Nephron progenitor cell (in vitro differentiated cells): Measurements from ENCODE around the gene ITPR1.
A peak's percentile ranks its signal among the peaks of the same experiment; 100 is the strongest.

Experiments used
- DNase-seq: peaks from one replicate; pipeline ENCODE4 v3.0.0; 2021
- H3K27ac Mint-ChIP-seq: 2 replicates; pipeline ENCODE4 v1.8.0; 2021; ENCODE audit warnings: mild to moderate bottlenecking, moderate library complexity, mixed read lengths
- H3K27me3 Mint-ChIP-seq: 2 replicates; pipeline ENCODE4 v1.8.0; 2021; ENCODE audit warnings: mild to moderate bottlenecking, low read depth, mixed read lengths; ENCODE audit not compliant: poor library complexity
- H3K36me3 Mint-ChIP-seq: 2 replicates; pipeline ENCODE4 v1.8.0; 2021; ENCODE audit warnings: low read depth, mixed read lengths
- H3K4me1 Mint-ChIP-seq: 2 replicates; pipeline ENCODE4 v1.8.0; 2021; ENCODE audit warnings: mixed read lengths
- H3K4me3 Mint-ChIP-seq: 2 replicates; pipeline ENCODE4 v1.8.0; 2021; ENCODE audit warnings: mild to moderate bottlenecking, moderate library complexity, mixed read lengths
- H3K9me3 Mint-ChIP-seq: 2 replicates; pipeline ENCODE4 v1.8.0; 2021; ENCODE audit warnings: mild to moderate bottlenecking, moderate library complexity, mixed read lengths
- TF ChIP-seq, protein P1 (sequence below): fragments of 200-600 bp; sonication (generic); IDR thresholded peaks from 2 replicates; pipeline ENCODE4 v1.5.0; 2021; ENCODE audit warnings: antibody characterized with exemption

The ITPR1 gene

DNA sequence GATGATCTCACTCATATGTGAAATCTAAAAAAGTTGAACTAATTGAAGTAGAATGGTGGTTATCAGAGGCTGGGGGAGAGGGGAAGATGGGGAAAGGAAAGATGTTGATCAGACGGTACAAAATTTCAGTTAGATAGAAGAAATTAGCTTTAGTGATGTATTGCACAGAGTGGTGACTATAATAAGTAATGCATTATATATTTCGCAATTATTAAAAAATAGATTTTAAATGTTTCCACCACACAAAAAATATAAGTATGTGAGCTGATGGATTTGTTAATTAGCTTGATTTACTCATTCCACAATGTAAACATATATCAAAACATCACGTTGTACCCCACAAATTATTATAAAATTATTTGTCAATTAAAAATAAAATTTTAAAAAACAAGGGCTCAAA lies 34.2 kb upstream of the ITPR1 start:
- TF ChIP-seq, protein P1, sequence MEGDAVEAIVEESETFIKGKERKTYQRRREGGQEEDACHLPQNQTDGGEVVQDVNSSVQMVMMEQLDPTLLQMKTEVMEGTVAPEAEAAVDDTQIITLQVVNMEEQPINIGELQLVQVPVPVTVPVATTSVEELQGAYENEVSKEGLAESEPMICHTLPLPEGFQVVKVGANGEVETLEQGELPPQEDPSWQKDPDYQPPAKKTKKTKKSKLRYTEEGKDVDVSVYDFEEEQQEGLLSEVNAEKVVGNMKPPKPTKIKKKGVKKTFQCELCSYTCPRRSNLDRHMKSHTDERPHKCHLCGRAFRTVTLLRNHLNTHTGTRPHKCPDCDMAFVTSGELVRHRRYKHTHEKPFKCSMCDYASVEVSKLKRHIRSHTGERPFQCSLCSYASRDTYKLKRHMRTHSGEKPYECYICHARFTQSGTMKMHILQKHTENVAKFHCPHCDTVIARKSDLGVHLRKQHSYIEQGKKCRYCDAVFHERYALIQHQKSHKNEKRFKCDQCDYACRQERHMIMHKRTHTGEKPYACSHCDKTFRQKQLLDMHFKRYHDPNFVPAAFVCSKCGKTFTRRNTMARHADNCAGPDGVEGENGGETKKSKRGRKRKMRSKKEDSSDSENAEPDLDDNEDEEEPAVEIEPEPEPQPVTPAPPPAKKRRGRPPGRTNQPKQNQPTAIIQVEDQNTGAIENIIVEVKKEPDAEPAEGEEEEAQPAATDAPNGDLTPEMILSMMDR = no peak
- H3K4me1 Mint-ChIP-seq = no peaks in the 10 kb centered on the region
- DNase-seq = no peak
- no peaks in the 10 kb centered on the region for H3K27me3 Mint-ChIP-seq
- no peaks in the 10 kb centered on the region for H3K9me3 Mint-ChIP-seq
- H3K36me3 Mint-ChIP-seq = peaks cover 10% of the 10 kb centered on the region
- no peak overlapping the region for H3K4me3 Mint-ChIP-seq
- no peak overlapping the region for H3K27ac Mint-ChIP-seq

DNA sequence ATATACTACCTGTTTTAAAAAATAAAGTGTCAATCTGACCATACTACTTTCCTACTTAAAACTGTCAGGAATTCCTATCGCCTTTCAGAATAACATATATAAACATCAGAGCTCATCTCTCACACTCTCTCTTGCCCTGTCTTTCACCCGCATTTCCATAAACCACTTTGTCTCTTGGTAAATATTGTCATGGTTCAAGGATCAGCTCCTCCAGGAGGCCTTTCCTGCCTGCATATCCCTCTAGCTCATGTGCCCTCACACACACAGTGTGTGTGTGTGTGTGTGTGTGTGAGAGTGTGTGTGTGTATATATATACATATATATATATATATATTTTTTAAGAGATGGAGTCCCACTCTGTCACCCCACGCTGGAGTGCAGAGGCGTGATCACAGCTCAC lies 32.8 kb upstream of the ITPR1 start:
- DNase-seq = no peak
- H3K4me3 Mint-ChIP-seq = no peak overlapping the region
- peaks cover 10% of the 10 kb centered on the region for H3K36me3 Mint-ChIP-seq
- H3K27ac Mint-ChIP-seq = no peak overlapping the region
- H3K9me3 Mint-ChIP-seq = no peaks in the 10 kb centered on the region
- TF ChIP-seq, protein P1 = no peak
- H3K4me1 Mint-ChIP-seq = peaks cover 1% of the 10 kb centered on the region
- no peaks in the 10 kb centered on the region for H3K27me3 Mint-ChIP-seq

DNA sequence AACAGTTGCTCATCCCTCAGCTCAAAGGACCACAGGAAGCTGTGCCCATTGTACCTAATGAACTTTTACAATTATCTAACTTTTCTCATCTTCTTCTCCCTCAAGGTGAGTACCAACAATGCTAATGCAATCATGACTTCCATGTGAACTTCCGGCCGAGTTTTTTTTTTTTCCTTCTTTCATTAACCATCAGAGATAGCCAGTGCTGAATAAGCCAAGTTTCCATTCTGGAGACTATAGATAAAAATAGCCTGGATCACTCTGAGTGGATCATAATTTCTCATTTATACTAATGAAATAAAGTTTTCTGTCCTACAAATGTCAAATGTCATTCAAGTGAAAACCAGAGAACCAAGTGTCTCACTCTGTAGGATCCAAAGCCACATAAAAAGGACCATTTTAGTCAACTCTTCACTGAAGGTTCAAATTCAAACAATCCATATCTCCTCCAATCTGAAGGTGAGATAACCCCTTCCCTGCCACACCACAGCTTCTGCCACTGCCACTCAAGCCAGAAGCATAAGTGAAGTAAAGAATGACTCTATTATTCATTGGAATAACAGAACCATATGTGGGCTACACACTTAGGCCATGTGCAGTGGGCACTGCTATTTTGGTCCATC lies 31.6 kb upstream of the ITPR1 start:
- no peaks in the 10 kb centered on the region for H3K9me3 Mint-ChIP-seq
- no peaks in the 10 kb centered on the region for H3K27me3 Mint-ChIP-seq

DNA sequence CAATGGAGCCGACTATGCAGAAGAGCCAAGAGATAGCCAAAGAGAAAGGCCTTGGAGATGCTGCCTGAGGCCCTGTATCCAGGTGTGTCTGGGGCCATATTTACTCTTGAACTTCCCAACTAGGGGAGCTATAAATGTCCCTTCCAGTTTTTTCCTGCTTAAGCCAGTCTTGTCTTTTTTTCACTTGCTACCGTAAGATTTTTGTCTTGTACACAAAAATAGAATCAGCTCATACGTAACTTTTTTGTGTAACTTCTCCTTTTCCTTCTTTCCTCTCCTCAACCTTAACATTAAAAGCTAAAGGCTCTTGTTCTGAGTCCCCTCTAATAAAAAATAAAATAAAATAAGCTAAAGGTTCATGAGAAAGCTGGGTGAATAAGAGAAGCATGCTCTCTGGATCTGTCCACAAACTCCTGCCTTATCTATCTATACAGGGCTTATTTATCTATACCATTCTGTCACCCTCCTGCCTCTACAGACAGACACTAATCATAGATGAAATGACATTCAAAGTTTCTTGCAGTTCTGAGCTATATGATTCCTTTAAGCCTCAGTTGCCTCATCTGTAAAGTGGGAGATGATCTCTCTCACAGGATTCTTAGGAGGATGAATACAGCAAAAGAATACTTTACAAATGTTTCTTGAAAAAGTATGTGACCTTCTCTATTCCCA lies 30.6 kb upstream of the ITPR1 start:
- no peak overlapping the region for H3K27ac Mint-ChIP-seq
- no peaks in the 10 kb centered on the region for H3K9me3 Mint-ChIP-seq
- H3K4me3 Mint-ChIP-seq = no peak overlapping the region
- TF ChIP-seq, protein P1 = no peak
- peaks cover 18% of the 10 kb centered on the region for H3K4me1 Mint-ChIP-seq
- H3K36me3 Mint-ChIP-seq = peaks cover 8% of the 10 kb centered on the region
- H3K27me3 Mint-ChIP-seq = no peaks in the 10 kb centered on the region
- no peak for DNase-seq

More for the DNA sequence above, 31.6 kb upstream of the ITPR1 start:
- Mint-ChIP-seq H3K4me3 (no peak overlapping the region), H3K36me3 (peaks cover 10% of the 10 kb centered on the region), H3K4me1 (peaks cover 11% of the 10 kb centered on the region), H3K27ac (no peak overlapping the region)
- TF ChIP-seq, protein P1 = no peak
- DNase-seq = no peak

DNA sequence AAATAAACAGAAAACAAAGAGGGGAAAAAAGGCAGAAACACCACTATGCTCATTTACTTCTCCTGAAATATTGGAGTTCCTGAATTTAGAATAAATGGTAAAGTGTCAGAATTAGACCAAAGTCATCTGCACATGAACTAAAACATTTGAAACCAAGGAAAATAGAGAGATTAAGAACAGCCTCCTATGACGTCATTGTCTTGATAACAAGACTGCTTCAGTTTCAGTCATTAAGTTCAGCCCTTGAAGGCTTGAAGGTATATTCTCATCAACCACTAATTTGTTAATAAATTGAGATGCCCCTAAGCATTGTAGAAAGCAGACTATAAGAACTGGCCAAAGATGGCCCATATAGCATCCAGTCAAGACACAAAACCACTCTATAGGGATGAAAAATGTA lies 28.6 kb upstream of the ITPR1 start:
- DNase-seq = no peak
- H3K9me3 Mint-ChIP-seq = no peaks in the 10 kb centered on the region
- no peaks in the 10 kb centered on the region for H3K27me3 Mint-ChIP-seq
- no peaks in the 10 kb centered on the region for H3K36me3 Mint-ChIP-seq
- peak overlapping the region; percentile 95 for H3K4me3 Mint-ChIP-seq
- H3K4me1 Mint-ChIP-seq = peaks cover 21% of the 10 kb centered on the region
- no peak overlapping the region for H3K27ac Mint-ChIP-seq
- TF ChIP-seq, protein P1 = no peak
